GM10266 (cell line): ENCODE measurements around the gene KRT33B.

Source experiments
- DNase-seq: peaks from one replicate; pipeline ENCODE4 v3.0.0; 2012; ENCODE audit errors: extremely low spot score
- CTCF ChIP-seq: IDR thresholded peaks from 2 replicates; pipeline ENCODE4 v1.5.1; 2012; ENCODE audit warnings: mild to moderate bottlenecking, low read depth; ENCODE audit not compliant: control insufficient read depth, insufficient read depth; ENCODE audit errors: missing control alignments

The KRT33B gene

GRCh38 chr17:41334385-41335305 lies 35.0 kb downstream of the KRT33B start:
- DNase-seq: no peak
- no peak for TF ChIP-seq CTCF

- TF ChIP-seq CTCF: no peak
Measured at GRCh38 chr17:41333836-41334235, 35.8 kb downstream of the KRT33B start.

GRCh38 chr17:41333098-41333497 lies 36.5 kb downstream of the KRT33B start:
- TF ChIP-seq CTCF: no peak
- DNase-seq: no peak

More at GRCh38 chr17:41333836-41334235, 35.8 kb downstream of the KRT33B start:
- no peak for DNase-seq

DNA sequence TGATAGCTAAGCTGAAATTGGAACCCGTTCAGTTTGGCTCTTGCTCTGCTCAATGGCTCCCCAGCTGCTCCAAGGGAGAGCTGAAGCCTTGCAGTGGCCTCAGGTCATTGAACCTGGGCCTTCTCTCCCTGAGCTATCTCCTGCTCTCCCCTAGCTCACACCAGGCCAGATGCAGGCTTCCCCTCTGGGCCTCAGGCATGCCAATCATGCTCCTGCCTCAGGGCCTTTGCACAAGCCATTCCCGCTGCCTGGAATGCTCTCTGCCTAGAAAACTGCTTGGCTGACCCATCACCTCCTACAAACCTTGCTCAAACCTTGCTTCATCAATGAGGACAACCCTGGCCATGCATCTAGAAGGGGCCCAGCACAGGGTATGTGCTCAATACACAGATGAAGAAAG lies 37.4 kb downstream of the KRT33B start:
- no peak for DNase-seq
- TF ChIP-seq CTCF: no peak

- TF ChIP-seq CTCF: no peak
- no peak for DNase-seq
Measured at GRCh38 chr17:41331606-41332005, 38.0 kb downstream of the KRT33B start.

GRCh38 chr17:41329279-41329948 lies 40.2 kb downstream of the KRT33B start:
- no peak for DNase-seq
- peak; percentile 53 for TF ChIP-seq CTCF

GRCh38 chr17:41328207-41328606 lies 41.4 kb downstream of the KRT33B start:
- DNase-seq: no peak
- TF ChIP-seq CTCF: no peak
